HepG2 (cell line): Measurements from ENCODE around the gene HBD. TPM values are rescaled to one million over a fixed set of nuclear protein-coding genes. Genes with fewer than 3 reads are reported as not detected.

ENCODE experiments used
- ATAC-seq: fragments of 200-7000 bp; cut with Tn5 transposase; 3 replicates; pipeline ENCODE4 v1.9.1; 2020; ENCODE audit warnings: mild to moderate bottlenecking, moderate library complexity
- BruUV-seq: library from RNA; stranded (reverse); fragments of 400-500 nt; replicated peaks from 2 replicates; lab custom pipeline; 2021; lab: Mats Ljungman, UMichigan
- CTCF ChIA-PET: fragments of 300-600 bp; formaldehyde crosslinking; extraction: SDS; loops from one replicate; lab custom pipeline; 2021; ENCODE audit warnings: low total read pairs, inconsistent platforms, low intra/inter-chr PET ratio; lab: Yijun Ruan, JAX
- POLR2A ChIA-PET: fragments of 350-600 bp; sonication (Branson Sonifier 250); formaldehyde crosslinking; loops from one replicate; lab custom pipeline; 2020; ENCODE audit warnings: antibody characterized with exemption, inconsistent platforms; lab: Yijun Ruan, JAX
- DNase-seq: peaks from one replicate; pipeline ENCODE4 v3.0.0-alpha.2; 2015; ENCODE audit warnings: low spot score
- FAIRE-seq: peaks from 3 replicates; lab custom pipeline; 2011; peaks lifted over from hg19 to GRCh38; lab: Jason Lieb, UNC
- H2AFZ ChIP-seq: one replicate; pipeline ENCODE4 v1.6.1; 2011; ENCODE audit warnings: low read length, inconsistent platforms
- H3K27ac ChIP-seq: fragments of 300-600 bp; 3 replicates; pipeline ENCODE4 v1.8.0; 2011; ENCODE audit warnings: mixed run types, mild to moderate bottlenecking, mixed read lengths, low read length, inconsistent platforms; ENCODE audit not compliant: insufficient read depth; ENCODE audit errors: extremely low read length
- H3K27me3 ChIP-seq, 2 experiments: fragments of 200-600 bp in 1 of 2; 2 replicates in 1 of 2; 3 replicates in 1 of 2; pipeline versions ENCODE4 v1.6.0 to v1.8.0; 2011; ENCODE audit warnings: low read length in 2 of 2, mild to moderate bottlenecking in 2 of 2, moderate library complexity in 2 of 2, inconsistent platforms in 1 of 2; ENCODE audit not compliant: insufficient read depth in 2 of 2, control insufficient read depth in 1 of 2
- H3K36me3 ChIP-seq, 2 experiments: fragments of 200-600 bp in 1 of 2; replicated peaks in 1 of 2; 2 replicates in 1 of 2; 3 replicates in 1 of 2; pipeline versions ENCODE4 v1.5.1 to v1.8.0; 2011; ENCODE audit warnings: low read length in 2 of 2, inconsistent platforms in 1 of 2; ENCODE audit not compliant: insufficient read depth in 2 of 2, control insufficient read depth in 1 of 2
- H3K4me1 ChIP-seq: 2 replicates; pipeline ENCODE4 v1.5.1; 2012; ENCODE audit warnings: low read length, inconsistent platforms; ENCODE audit not compliant: insufficient read depth
- H3K4me2 ChIP-seq: 2 replicates; pipeline ENCODE4 v1.6.0; 2011; ENCODE audit warnings: low read depth, low read length, inconsistent platforms
- H3K4me3 ChIP-seq, 3 experiments: fragments of 200-600 bp in 1 of 3; sonication (generic), shearing (Covaris generic) in 1 of 3; replicated peaks in 1 of 3; 2 replicates each; pipeline ENCODE4 v1.5.1; 2011 to 2016; ENCODE audit warnings: low read length in 3 of 3, inconsistent platforms in 2 of 3, low read depth in 2 of 3, mild to moderate bottlenecking in 2 of 3, control low read depth in 1 of 3, mixed read lengths in 1 of 3; ENCODE audit not compliant: insufficient read depth in 1 of 3
- H3K79me2 ChIP-seq: one replicate; pipeline ENCODE4 v1.6.1; 2011; ENCODE audit warnings: low read length, inconsistent platforms; ENCODE audit not compliant: insufficient read depth
- H3K9ac ChIP-seq: 2 replicates; pipeline ENCODE4 v1.6.0; 2011; ENCODE audit warnings: mild to moderate bottlenecking, low read depth, low read length, inconsistent platforms; ENCODE audit not compliant: insufficient read depth
- H3K9me3 ChIP-seq: 2 replicates; pipeline ENCODE4 v1.5.1; 2012; ENCODE audit warnings: mild to moderate bottlenecking, low read length
- H4K20me1 ChIP-seq: 2 replicates; pipeline ENCODE4 v1.6.0; 2011; ENCODE audit warnings: inconsistent platforms, mild to moderate bottlenecking, low read length, moderate library complexity; ENCODE audit not compliant: insufficient read depth
- ARNT2 ChIP-seq: sonication (generic); formaldehyde crosslinking; IDR thresholded peaks from 2 replicates; pipeline ENCODE4 v1.8.0; 2022; ENCODE audit warnings: mild to moderate bottlenecking, low read depth, missing genetic modification reagents, moderate library complexity
- CHD4 ChIP-seq: fragments of 200-600 bp; sonication (generic); IDR thresholded peaks from 2 replicates; pipeline ENCODE4 v1.7.0; 2017; ENCODE audit warnings: mild to moderate bottlenecking, low read length, borderline replicate concordance
- ELF4 ChIP-seq: sonication (generic); formaldehyde crosslinking; IDR thresholded peaks from 2 replicates; pipeline ENCODE4 v1.5.0; 2020; ENCODE audit warnings: missing genetic modification reagents, mild to moderate bottlenecking, moderate library complexity, borderline replicate concordance
- HNRNPLL ChIP-seq: fragments of 200-400 bp; formaldehyde crosslinking; IDR thresholded peaks from 2 replicates; pipeline ENCODE4 v1.6.1; 2017; ENCODE audit warnings: mild to moderate bottlenecking, low read depth, low read length; ENCODE audit not compliant: poor library complexity, severe bottlenecking
- MEF2D ChIP-seq: sonication (generic); formaldehyde crosslinking; IDR thresholded peaks from 2 replicates; pipeline ENCODE4 v1.5.1; 2020; ENCODE audit warnings: mild to moderate bottlenecking, missing genetic modification reagents
- NFIC ChIP-seq: IDR thresholded peaks from 2 replicates; pipeline ENCODE4 v1.6.1; 2012; ENCODE audit warnings: mild to moderate bottlenecking, low read length, inconsistent platforms
- NR2F2 ChIP-seq: IDR thresholded peaks from 2 replicates; pipeline ENCODE4 v1.6.1; 2012; ENCODE audit warnings: low read depth, inconsistent platforms, borderline replicate concordance
- PTBP1 ChIP-seq: fragments of 200-400 bp; formaldehyde crosslinking; IDR thresholded peaks from 2 replicates; pipeline ENCODE4 v1.6.1; 2018; ENCODE audit warnings: low read length, low read depth; ENCODE audit not compliant: poor library complexity, severe bottlenecking
- RAD21 ChIP-seq: fragments of 450-650 bp; formaldehyde crosslinking; IDR thresholded peaks from 2 replicates; pipeline ENCODE4 v1.5.0; 2020; ENCODE audit warnings: mild to moderate bottlenecking
- STAG1 ChIP-seq: sonication (generic); formaldehyde crosslinking; IDR thresholded peaks from 2 replicates; pipeline ENCODE4 v1.4.0; 2020; ENCODE audit warnings: missing genetic modification reagents
- TBP ChIP-seq: sonication (generic); formaldehyde crosslinking; IDR thresholded peaks from 2 replicates; pipeline ENCODE4 v1.5.0; 2020; ENCODE audit warnings: missing genetic modification reagents
- ZFX ChIP-seq: sonication (generic); formaldehyde crosslinking; IDR thresholded peaks from 2 replicates; pipeline ENCODE4 v1.4.0; 2020; ENCODE audit warnings: mild to moderate bottlenecking, low read depth, missing genetic modification reagents, moderate library complexity
- ZNF180 ChIP-seq: sonication (generic); formaldehyde crosslinking; IDR thresholded peaks from 2 replicates; pipeline ENCODE4 v1.4.0; 2020; ENCODE audit warnings: low read depth, missing genetic modification reagents, borderline replicate concordance
- ZNF317 ChIP-seq: sonication (generic); formaldehyde crosslinking; IDR thresholded peaks from 2 replicates; pipeline ENCODE4 v1.5.0; 2020; ENCODE audit warnings: mild to moderate bottlenecking, missing genetic modification reagents
- ZNF431 ChIP-seq: sonication (generic); formaldehyde crosslinking; IDR thresholded peaks from 2 replicates; pipeline ENCODE4 v1.9.0; 2022; ENCODE audit warnings: missing genetic modification reagents, low read depth, mild to moderate bottlenecking, borderline replicate concordance
- ZNF569 ChIP-seq: sonication (generic); formaldehyde crosslinking; IDR thresholded peaks from 2 replicates; pipeline ENCODE4 v1.5.0; 2020; ENCODE audit warnings: mild to moderate bottlenecking, missing genetic modification reagents, moderate library complexity, borderline replicate concordance
- ZNF841 ChIP-seq: sonication (generic); formaldehyde crosslinking; IDR thresholded peaks from 2 replicates; pipeline ENCODE4 v1.8.1; 2023; ENCODE audit warnings: missing genetic modification reagents, borderline replicate concordance
- WGBS: methylation state at CpG from one replicate; pipeline ENCODE4 v1.1.6; 2017; ENCODE audit warnings: low lambda C conversion rate; 5-methylcytosine and 5-hydroxymethylcytosine counted together
- in situ Hi-C: cut with HindIII; loops from 2 replicates; pipeline ENCODE4 v1.10.0; 2017; ENCODE audit warnings: low pct_unique_long_range_greater_than_20kb; ENCODE audit not compliant: extremely low pct_ligation_motif_present
- intact Hi-C: fragments of 100-400 bp; cut with micrococcal nuclease; formaldehyde crosslinking; loops from one replicate; pipeline ENCODE4 v1.10.0; 2022; ENCODE audit not compliant: unreplicated experiment
- polyA plus RNA-seq, 8 experiments: library from polyadenylated mRNA; depleted of rRNA in 3 of 8; stranded (reverse) in 7 of 8; unstranded in 1 of 8; fragments of >200 nt; fragmentation: Illumina TruSeq in 4 of 8; extraction: Trizol in 4 of 8; gene quantifications; 2 replicates each; pipeline versions ENCODE4 v1.2.1 to v1.2.3, GENCODE V29; 2011 to 2016; ENCODE audit warnings: low read depth in 4 of 8, missing spikeins in 1 of 8, mixed read lengths in 1 of 8; ENCODE audit not compliant: insufficient read depth in 1 of 8
- total RNA-seq, 5 experiments: library from RNA; depleted of rRNA; stranded (reverse); fragments of >200 nt; fragmentation: Illumina TruSeq; extraction: Trizol; gene quantifications; 2 replicates each; pipeline ENCODE4 v1.2.3, GENCODE V29; 2016; ENCODE audit warnings: low read depth in 1 of 5
- TF ChIP-seq, protein P1 (sequence below): sonication (generic); formaldehyde crosslinking; conservative IDR thresholded peaks from 2 replicates; pipeline ENCODE4 v1.4.0; 2020; ENCODE audit warnings: missing genetic modification reagents
- TF ChIP-seq, protein P2 (sequence below): sonication (generic); formaldehyde crosslinking; IDR thresholded peaks from 2 replicates; pipeline ENCODE4 v1.4.0; 2020; ENCODE audit warnings: mild to moderate bottlenecking, low read depth, missing genetic modification reagents

The HBD gene
- total and polyA plus RNA-seq, 2 of the 13 experiments (the other 11 are each of a cell fraction or from before 2014, with no cell fraction given), result not detected

GRCh38 chr11:5265832-5266231 lies 31.5 kb upstream of the HBD start:
- H4K20me1 ChIP-seq, result no peaks in the 10 kb centered on the region
- H3K4me1 ChIP-seq, result no peaks in the 10 kb centered on the region
- no peaks in the 10 kb centered on the region for H3K79me2 ChIP-seq
- DNase-seq (no peak), ATAC-seq (no peak), FAIRE-seq (no peak)
- no peaks in the 10 kb centered on the region for H3K27me3 ChIP-seq
- H3K4me3 ChIP-seq, result no peak overlapping the region
- H3K4me2 ChIP-seq, result no peak overlapping the region
- no peak overlapping the region for H3K9ac ChIP-seq
- BruUV-seq, result no TSS peak
- CTCF ChIA-PET, result no interaction called here
- H2AFZ ChIP-seq, result no peak overlapping the region
- no peak overlapping the region for H3K27ac ChIP-seq
- TF ChIP-seq RAD21 (CRISPR knock-in tag) (no peak), NFIC (no peak), ZNF317 (CRISPR knock-in tag) (no peak), ZNF180 (CRISPR knock-in tag) (no peak), HNRNPLL (no peak), STAG1 (CRISPR knock-in tag) (no peak), CHD4 (no peak), ZNF431 (CRISPR knock-in tag) (no peak), PTBP1 (no peak), TBP (CRISPR knock-in tag) (no peak), ZFX (CRISPR knock-in tag) (no peak), ZNF569 (CRISPR knock-in tag) (no peak), MEF2D (CRISPR knock-in tag) (no peak), ELF4 (CRISPR knock-in tag) (no peak), ZNF841 (CRISPR knock-in tag) (no peak), ARNT2 (no peak), NR2F2 (no peak)
- TF ChIP-seq, protein P1, sequence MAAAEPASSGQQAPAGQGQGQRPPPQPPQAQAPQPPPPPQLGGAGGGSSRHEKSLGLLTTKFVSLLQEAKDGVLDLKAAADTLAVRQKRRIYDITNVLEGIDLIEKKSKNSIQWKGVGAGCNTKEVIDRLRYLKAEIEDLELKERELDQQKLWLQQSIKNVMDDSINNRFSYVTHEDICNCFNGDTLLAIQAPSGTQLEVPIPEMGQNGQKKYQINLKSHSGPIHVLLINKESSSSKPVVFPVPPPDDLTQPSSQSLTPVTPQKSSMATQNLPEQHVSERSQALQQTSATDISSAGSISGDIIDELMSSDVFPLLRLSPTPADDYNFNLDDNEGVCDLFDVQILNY (CRISPR knock-in tag), result no peak
- TF ChIP-seq, protein P2, sequence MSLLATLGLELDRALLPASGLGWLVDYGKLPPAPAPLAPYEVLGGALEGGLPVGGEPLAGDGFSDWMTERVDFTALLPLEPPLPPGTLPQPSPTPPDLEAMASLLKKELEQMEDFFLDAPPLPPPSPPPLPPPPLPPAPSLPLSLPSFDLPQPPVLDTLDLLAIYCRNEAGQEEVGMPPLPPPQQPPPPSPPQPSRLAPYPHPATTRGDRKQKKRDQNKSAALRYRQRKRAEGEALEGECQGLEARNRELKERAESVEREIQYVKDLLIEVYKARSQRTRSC (CRISPR knock-in tag), result no peak
- H3K9me3 ChIP-seq, result no peaks in the 10 kb centered on the region
- in situ Hi-C loops (no loop called here), intact Hi-C loops (no loop called here)
- POLR2A ChIA-PET, result no interaction called here
- H3K36me3 ChIP-seq, result no peaks in the 10 kb centered on the region
- WGBS, result 1% methylated on average over 2 of the region's 2 CpGs
